ENCODE results near the gene GRM4.
A peak's percentile ranks its signal among the peaks of the same experiment; 100 is the strongest.

GRM4 gene

DNA sequence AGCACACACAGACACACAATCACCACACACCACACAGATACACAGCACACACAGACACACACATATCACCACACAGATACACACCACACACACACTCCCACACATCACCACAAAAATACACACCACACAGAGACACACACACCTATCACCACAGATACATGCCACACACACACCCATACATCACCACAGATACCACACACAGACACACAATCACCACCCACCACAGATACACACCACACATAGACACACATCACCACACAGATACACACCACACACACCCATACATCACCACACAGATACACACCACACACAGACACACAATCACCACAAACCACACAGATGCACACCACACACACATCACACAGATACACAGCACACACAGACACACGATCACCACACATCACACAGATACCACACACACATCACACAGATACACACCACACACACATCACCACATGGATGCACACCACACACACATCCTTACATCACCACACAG, 74.0 kb downstream of the GRM4 start:
- TF ChIP-seq, protein P1, sequence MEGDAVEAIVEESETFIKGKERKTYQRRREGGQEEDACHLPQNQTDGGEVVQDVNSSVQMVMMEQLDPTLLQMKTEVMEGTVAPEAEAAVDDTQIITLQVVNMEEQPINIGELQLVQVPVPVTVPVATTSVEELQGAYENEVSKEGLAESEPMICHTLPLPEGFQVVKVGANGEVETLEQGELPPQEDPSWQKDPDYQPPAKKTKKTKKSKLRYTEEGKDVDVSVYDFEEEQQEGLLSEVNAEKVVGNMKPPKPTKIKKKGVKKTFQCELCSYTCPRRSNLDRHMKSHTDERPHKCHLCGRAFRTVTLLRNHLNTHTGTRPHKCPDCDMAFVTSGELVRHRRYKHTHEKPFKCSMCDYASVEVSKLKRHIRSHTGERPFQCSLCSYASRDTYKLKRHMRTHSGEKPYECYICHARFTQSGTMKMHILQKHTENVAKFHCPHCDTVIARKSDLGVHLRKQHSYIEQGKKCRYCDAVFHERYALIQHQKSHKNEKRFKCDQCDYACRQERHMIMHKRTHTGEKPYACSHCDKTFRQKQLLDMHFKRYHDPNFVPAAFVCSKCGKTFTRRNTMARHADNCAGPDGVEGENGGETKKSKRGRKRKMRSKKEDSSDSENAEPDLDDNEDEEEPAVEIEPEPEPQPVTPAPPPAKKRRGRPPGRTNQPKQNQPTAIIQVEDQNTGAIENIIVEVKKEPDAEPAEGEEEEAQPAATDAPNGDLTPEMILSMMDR (IDR thresholded peaks at IDR 0.05), result no peak
- no peaks in the 10 kb centered on the region for H3K9me3 Mint-ChIP-seq
- no peak overlapping the region for H3K27ac Mint-ChIP-seq
- peaks cover 18% of the 10 kb centered on the region for H3K4me1 Mint-ChIP-seq
- H3K27me3 Mint-ChIP-seq (ENCODE audit: low read depth, poor library complexity), result peaks cover 5% of the 10 kb centered on the region
- DNase-seq, result no peak
- no peaks in the 10 kb centered on the region for H3K36me3 Mint-ChIP-seq (ENCODE audit: low read depth)
- no peak overlapping the region for H3K4me3 Mint-ChIP-seq

DNA sequence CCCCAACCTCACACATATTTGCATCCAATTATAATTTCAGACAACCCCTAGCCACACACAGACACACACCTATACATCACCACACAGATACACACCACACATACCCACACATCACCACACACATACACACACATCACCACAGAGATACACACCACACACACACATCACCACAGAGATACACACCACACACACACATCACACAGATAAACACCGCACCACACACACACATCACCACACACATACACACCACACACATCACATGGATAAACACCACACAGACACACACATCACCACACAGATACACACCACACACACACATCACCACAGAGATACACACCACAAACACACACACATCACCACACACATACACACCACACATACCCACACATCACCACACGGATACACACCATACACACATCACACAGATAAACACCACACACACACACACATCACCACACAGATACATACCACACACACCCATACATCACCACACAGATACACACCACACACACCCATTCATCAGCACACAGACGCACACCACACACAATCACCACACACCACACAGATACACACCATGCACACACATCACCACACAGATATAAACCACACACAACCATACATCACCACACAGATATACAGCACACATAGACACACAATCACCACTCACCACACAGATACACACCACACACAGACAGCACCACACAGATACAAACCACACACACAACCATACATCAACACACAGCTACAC, 74.6 kb downstream of the GRM4 start:
- H3K4me1 Mint-ChIP-seq, result peaks cover 12% of the 10 kb centered on the region
- no peak overlapping the region for H3K27ac Mint-ChIP-seq
- H3K9me3 Mint-ChIP-seq, result no peaks in the 10 kb centered on the region
- TF ChIP-seq, protein P1 (IDR thresholded peaks at IDR 0.05), result no peak
- DNase-seq, result no peak
- H3K27me3 Mint-ChIP-seq (ENCODE audit: low read depth, poor library complexity), result peaks cover 10% of the 10 kb centered on the region
- H3K4me3 Mint-ChIP-seq, result no peak overlapping the region
- no peaks in the 10 kb centered on the region for H3K36me3 Mint-ChIP-seq (ENCODE audit: low read depth)

DNA sequence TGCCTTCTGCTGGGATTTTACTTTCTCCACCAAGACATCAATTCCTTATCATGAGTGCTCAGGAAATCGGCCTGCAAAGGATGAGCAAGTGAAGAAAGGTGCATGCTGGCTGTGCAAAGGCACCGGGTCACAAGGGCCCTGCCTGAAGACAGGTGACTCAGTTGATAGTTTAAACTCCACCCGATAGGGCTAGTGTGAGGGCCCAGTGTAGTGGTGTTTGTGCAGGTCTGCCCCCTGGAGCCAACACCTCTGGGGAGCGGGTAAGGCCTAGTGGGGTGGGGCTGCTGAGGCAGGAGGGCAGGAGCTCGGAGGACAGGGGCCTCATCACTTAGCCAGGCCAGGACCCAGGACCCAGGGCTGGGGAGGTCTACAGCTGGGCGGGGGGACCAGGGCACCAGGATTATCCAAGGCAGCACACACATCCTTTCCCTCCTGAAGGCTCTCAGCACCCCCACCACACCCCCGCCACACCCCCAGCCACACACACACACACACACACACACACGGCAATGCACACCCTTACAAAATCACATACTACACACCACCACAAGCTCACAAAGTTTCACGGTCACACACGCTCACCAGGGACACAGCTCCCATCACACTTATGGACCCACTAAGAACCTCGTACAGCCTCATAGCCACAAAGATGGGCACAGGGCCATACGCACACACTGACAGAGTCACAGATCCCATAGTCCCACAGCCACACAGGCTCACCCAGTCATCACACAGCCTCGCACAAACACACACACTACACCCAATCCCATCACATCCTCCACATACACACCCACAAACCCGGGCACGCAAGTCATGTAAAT, 75.4 kb downstream of the GRM4 start:
- TF ChIP-seq, protein P1 (IDR thresholded peaks at IDR 0.05), result no peak
- Mint-ChIP-seq H3K4me3 (no peak overlapping the region), H3K9me3 (no peaks in the 10 kb centered on the region), H3K36me3 (ENCODE audit: low read depth) (no peaks in the 10 kb centered on the region), H3K27ac (no peak overlapping the region), H3K27me3 (ENCODE audit: low read depth, poor library complexity) (peaks cover 14% of the 10 kb centered on the region), H3K4me1 (peaks cover 6% of the 10 kb centered on the region)
- peak; percentile 30 for DNase-seq

DNA sequence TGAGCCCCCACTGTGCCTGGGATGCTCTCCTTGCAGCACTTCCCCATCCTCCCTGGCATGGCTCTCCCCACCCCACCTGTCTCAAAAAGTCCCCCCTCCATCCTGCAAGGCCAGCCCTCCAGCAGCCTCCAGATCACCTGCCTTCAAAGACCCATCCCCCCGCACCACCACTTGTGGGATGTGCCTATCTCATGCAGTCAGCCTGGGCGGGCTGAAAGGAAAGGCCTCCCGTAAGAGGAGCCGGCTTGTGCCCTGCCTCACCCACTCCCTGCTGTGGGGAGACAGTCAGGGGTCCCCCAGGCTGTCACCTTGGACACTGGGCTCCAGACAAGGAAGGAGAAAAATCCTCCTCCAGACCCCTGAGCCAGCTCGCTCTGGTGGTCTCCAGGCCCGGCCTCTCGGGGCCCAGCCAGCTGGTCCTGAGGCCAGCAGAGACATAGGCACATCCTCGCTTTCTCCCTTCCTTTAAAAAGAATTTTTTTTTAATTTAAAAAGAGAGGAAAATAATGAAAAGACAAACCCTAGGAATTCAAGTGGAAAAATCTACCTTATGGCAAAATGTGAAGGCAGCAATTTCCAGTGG, 77.3 kb downstream of the GRM4 start:
- Mint-ChIP-seq H3K4me1 (peaks cover 5% of the 10 kb centered on the region), H3K27ac (no peak overlapping the region), H3K36me3 (ENCODE audit: low read depth) (no peaks in the 10 kb centered on the region), H3K4me3 (no peak overlapping the region), H3K27me3 (ENCODE audit: low read depth, poor library complexity) (peaks cover 23% of the 10 kb centered on the region), H3K9me3 (no peaks in the 10 kb centered on the region)
- TF ChIP-seq, protein P1 (IDR thresholded peaks at IDR 0.05), result no peak
- DNase-seq, result no peak

DNA sequence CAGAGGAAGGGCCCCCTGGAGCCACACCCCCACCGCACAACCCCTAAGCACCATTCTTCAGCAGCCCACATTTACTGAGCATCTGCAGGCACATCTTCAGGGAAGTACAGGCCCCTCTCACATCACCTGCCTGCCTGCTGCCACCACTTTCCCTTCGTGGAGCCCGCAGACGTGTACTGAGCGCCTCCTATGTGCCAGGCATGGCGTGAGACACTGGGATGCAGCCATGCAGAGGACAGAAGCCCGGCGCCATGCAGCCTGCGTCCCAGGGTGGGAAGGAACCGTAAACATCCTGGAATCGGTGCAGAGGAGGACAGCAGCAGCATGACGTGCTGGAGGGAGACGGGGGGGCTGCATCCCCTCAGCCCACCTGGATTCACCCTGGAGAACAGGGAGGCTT, 78.1 kb downstream of the GRM4 start:
- Mint-ChIP-seq H3K9me3 (no peaks in the 10 kb centered on the region), H3K27me3 (ENCODE audit: low read depth, poor library complexity) (peaks cover 23% of the 10 kb centered on the region), H3K4me1 (peaks cover 7% of the 10 kb centered on the region), H3K4me3 (no peak overlapping the region), H3K27ac (no peak overlapping the region), H3K36me3 (ENCODE audit: low read depth) (no peaks in the 10 kb centered on the region)
- TF ChIP-seq, protein P1 (IDR thresholded peaks at IDR 0.05), result no peak
- DNase-seq, result no peak

Data from nephron progenitor cell (in vitro differentiated cells).